IPS-11a (cell line): ENCODE results near the gene HCN4.
"Not testable (repeated sequence)": the region's sequence is repeated elsewhere in the genome, so short reads cannot be mapped to it uniquely, and the experiment has no call there.

Experiments used
- H3K4me3 ChIP-seq: one replicate; pipeline ENCODE4 v1.5.1; 2013; ENCODE audit warnings: low read depth, low read length, control low read depth

HCN4 gene

GRCh38 chr15:73300286-73300685 lies 68.5 kb downstream of the HCN4 start:
- H3K4me3 ChIP-seq, result not testable (repeated sequence)

- H3K4me3 ChIP-seq, result no peak overlapping the region
Observed at GRCh38 chr15:73298522-73299245, 70.1 kb downstream of the HCN4 start.

GRCh38 chr15:73296609-73297353 lies 72.0 kb downstream of the HCN4 start:
- no peak overlapping the region for H3K4me3 ChIP-seq

GRCh38 chr15:73295630-73296286 lies 73.0 kb downstream of the HCN4 start:
- H3K4me3 ChIP-seq, result no peak overlapping the region

- no peak overlapping the region for H3K4me3 ChIP-seq
Observed at GRCh38 chr15:73293773-73294172, 75.0 kb downstream of the HCN4 start.

- H3K4me3 ChIP-seq, result no peak overlapping the region
Observed at GRCh38 chr15:73291441-73291840, 77.3 kb downstream of the HCN4 start.

- H3K4me3 ChIP-seq, result no peak overlapping the region
Observed at GRCh38 chr15:73287019-73287418, 81.7 kb downstream of the HCN4 start.

GRCh38 chr15:73286311-73286710 lies 82.4 kb downstream of the HCN4 start:
- no peak overlapping the region for H3K4me3 ChIP-seq

GRCh38 chr15:73284090-73284716 lies 84.6 kb downstream of the HCN4 start:
- no peak overlapping the region for H3K4me3 ChIP-seq

GRCh38 chr15:73283366-73283962 lies 85.3 kb downstream of the HCN4 start:
- no peak overlapping the region for H3K4me3 ChIP-seq

- no peak overlapping the region for H3K4me3 ChIP-seq
Observed at GRCh38 chr15:73282567-73283365, 86.0 kb downstream of the HCN4 start.

GRCh38 chr15:73275862-73276261 lies 92.9 kb downstream of the HCN4 start:
- H3K4me3 ChIP-seq, result no peak overlapping the region

GRCh38 chr15:73273181-73274002 lies 95.4 kb downstream of the HCN4 start:
- no peak overlapping the region for H3K4me3 ChIP-seq

GRCh38 chr15:73270366-73271097 lies 98.2 kb downstream of the HCN4 start:
- H3K4me3 ChIP-seq, result no peak overlapping the region
